Mammary epithelial cell (primary cell): Measurements from ENCODE around the gene NR1H3.

Experiments
- EZH2 ChIP-seq: IDR thresholded peaks from 2 replicates; pipeline ENCODE4 v1.6.1; 2012; ENCODE audit warnings: low read length, inconsistent platforms, borderline replicate concordance
- TF ChIP-seq, protein P1 (sequence below), 2 donors: IDR thresholded peaks in 1 of 2; conservative IDR thresholded peaks in 1 of 2; 2 replicates each; pipeline ENCODE4 v1.5.1; 2011 to 2012; ENCODE audit warnings: inconsistent platforms in 2 of 2, low read length in 2 of 2, mild to moderate bottlenecking in 2 of 2, control low read depth in 1 of 2, low read depth in 1 of 2; ENCODE audit not compliant: insufficient read depth in 1 of 2; ENCODE audit errors: extremely low read depth in 1 of 2

DNA sequence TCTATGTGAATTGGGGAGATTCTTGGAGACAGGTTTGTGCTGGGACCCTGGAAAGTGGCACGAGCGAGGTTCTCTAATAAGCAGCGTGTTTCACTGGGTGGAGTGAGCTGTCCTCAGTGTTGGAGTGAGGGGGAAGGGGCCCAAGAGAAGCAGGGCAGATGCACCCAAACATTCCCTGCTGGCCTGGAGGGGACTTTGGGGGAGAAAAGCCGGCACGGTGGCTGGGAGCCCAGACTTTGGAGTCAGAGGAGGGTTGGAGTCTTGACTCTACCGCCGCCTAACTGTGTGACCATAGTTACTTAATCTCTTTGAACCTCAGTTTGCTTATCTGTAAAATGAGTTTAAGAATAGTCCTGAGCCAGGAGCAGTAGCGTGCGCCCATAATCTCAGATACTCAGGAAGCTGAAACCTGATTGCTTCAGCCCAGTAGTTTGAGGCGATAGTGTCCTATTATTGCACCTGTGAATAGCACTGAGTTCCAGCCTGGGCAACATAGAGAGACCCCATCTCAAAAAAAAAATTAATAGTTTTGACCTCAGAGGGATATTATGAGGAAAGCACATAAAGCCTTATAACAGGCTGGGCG lies 614 bp downstream of the NR1H3 start:
- TF ChIP-seq, protein P1, sequence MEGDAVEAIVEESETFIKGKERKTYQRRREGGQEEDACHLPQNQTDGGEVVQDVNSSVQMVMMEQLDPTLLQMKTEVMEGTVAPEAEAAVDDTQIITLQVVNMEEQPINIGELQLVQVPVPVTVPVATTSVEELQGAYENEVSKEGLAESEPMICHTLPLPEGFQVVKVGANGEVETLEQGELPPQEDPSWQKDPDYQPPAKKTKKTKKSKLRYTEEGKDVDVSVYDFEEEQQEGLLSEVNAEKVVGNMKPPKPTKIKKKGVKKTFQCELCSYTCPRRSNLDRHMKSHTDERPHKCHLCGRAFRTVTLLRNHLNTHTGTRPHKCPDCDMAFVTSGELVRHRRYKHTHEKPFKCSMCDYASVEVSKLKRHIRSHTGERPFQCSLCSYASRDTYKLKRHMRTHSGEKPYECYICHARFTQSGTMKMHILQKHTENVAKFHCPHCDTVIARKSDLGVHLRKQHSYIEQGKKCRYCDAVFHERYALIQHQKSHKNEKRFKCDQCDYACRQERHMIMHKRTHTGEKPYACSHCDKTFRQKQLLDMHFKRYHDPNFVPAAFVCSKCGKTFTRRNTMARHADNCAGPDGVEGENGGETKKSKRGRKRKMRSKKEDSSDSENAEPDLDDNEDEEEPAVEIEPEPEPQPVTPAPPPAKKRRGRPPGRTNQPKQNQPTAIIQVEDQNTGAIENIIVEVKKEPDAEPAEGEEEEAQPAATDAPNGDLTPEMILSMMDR (conservative IDR thresholded peaks at IDR 0.05 in 1 of 2, IDR thresholded peaks at IDR 0.05 in 1 of 2; ENCODE audit: extremely low read depth in 1 of 2, insufficient read depth in 1 of 2, low read depth in 1 of 2, low read length in 2 of 2), result no peak
- TF ChIP-seq EZH2, result no peak
